GM20000 (cell line): ENCODE results near the gene CACNA1B.

Experiments
- DNase-seq: peaks from one replicate; pipeline ENCODE4 v3.0.0; 2012; ENCODE audit warnings: low spot score
- TF ChIP-seq, protein P1 (sequence below): IDR thresholded peaks from 2 replicates; pipeline ENCODE4 v1.5.1; 2012; ENCODE audit warnings: mild to moderate bottlenecking, control low read depth; ENCODE audit errors: extremely low read depth, missing control alignments

CACNA1B gene

DNA sequence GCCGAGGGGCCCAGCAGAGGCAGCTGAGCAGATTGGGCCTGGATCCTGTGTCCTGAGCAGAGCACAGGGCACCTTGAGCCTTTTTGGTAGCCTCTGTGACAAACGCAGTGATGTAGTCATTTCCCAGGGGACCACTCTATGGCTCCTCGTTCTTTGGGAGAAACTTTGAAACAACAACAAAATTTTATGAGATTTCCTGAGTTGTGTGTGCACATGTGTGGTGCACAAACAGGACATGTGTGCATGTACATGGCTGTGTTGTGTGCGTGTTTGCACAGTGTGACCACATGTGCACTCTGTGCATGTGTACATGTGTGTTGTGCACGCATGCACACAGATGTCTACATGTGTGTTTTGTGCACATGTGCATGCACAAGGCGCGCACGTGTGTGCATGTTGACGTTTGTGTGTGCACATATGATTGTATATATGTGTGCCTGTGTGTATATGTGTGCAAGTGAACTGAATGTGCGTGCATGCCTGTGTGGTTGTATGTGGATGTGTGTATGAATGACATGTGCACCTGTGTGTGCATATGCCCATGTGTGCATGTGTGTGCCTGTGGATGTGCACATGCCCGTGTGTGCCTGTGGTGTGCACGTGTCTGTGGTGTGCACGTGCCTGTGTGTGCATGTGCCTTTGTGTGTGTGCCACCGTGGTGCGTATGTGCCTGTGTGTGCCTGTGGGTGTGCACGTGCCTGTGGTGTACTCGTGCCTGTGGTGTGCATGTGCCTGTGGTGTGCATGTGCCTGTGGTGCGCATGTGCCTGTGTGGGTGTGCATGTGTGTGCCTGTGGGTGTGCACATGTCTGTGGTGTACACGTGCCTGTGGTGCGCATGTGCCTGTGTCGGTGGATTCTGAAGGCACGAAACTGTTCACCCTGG, 221.6 kb downstream of the CACNA1B start:
- TF ChIP-seq, protein P1, sequence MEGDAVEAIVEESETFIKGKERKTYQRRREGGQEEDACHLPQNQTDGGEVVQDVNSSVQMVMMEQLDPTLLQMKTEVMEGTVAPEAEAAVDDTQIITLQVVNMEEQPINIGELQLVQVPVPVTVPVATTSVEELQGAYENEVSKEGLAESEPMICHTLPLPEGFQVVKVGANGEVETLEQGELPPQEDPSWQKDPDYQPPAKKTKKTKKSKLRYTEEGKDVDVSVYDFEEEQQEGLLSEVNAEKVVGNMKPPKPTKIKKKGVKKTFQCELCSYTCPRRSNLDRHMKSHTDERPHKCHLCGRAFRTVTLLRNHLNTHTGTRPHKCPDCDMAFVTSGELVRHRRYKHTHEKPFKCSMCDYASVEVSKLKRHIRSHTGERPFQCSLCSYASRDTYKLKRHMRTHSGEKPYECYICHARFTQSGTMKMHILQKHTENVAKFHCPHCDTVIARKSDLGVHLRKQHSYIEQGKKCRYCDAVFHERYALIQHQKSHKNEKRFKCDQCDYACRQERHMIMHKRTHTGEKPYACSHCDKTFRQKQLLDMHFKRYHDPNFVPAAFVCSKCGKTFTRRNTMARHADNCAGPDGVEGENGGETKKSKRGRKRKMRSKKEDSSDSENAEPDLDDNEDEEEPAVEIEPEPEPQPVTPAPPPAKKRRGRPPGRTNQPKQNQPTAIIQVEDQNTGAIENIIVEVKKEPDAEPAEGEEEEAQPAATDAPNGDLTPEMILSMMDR, result no peak

DNA sequence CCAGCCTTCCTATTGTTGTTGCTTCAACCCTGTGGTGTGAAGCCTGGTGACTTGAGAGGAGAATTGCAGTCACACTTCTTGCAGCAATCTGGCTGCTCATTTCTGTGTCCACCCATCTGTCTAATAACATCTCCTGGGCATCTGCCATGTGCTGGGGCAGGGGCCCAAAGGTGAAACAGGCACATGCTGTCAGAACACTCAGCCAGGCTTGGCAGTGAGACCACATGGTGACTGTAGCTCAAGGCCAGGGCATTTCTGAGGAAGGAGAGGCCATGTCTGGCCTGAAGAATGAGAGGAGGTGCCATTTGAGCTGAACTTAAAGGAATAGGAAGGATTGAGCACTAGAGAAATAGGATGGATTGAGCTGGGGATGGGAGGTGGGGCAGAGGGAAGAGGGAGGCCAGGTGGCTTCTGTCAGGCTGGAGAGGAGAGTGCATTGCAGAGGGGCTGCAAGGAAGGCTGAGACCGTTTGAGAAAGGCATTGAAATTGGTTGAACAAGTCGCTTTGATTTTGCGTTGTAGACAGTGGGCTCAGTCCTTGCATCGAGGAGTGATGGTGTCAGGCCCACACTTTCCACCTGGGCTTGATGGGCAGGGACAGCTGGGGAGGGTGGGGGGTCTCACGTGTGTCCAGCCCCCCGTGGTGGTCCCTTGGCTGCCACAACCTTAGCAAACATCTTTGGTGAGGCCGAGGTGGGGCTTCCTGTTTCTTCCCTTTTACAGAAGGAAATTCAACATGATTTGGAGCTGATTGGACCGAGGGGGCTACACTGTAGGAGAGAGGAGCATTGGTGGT, 222.4 kb downstream of the CACNA1B start:
- no peak for DNase-seq
- TF ChIP-seq, protein P1, result no peak

More for the DNA sequence above, 221.6 kb downstream of the CACNA1B start:
- DNase-seq, result no peak

DNA sequence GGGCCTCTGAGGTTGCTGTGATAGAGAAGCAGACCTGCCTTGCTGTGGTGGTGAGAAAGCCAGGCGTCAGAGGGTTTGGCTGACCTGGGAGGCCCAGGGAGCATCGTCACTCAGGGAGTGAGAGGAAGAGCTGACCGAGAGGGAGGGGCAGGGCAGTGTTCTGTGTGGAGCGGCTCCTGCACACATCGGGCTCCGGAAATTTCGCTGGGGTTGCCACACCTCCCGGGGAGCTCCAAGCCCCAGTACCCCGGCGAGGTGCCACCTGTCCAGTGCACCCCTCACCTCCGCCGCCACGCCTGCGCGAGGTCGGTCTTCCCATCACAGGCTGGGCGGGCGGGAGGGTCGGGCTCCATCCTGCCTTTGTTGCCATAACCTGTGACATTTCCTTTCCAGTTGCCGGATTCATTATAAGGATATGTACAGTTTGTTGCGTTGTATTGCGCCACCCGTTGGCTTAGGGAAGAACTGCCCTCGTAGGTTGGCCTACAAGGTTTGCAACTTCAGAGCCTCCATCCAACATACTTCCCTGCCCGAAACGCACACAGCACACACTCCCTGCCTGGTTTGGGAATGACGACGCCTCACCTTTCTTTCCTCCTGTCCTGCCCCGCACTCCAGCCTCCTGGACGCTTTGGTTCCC, 223.2 kb downstream of the CACNA1B start:
- TF ChIP-seq, protein P1, result peak; percentile 41
- DNase-seq, result peak; percentile 17

GRCh38 chr9:138101444-138102234, 224.1 kb downstream of the CACNA1B start:
- DNase-seq, result peak; percentile 11
- TF ChIP-seq, protein P1, result no peak

- TF ChIP-seq, protein P1, result no peak
- DNase-seq, result peak; percentile 8
Observed at GRCh38 chr9:138102246-138103051, 224.9 kb downstream of the CACNA1B start.

DNA sequence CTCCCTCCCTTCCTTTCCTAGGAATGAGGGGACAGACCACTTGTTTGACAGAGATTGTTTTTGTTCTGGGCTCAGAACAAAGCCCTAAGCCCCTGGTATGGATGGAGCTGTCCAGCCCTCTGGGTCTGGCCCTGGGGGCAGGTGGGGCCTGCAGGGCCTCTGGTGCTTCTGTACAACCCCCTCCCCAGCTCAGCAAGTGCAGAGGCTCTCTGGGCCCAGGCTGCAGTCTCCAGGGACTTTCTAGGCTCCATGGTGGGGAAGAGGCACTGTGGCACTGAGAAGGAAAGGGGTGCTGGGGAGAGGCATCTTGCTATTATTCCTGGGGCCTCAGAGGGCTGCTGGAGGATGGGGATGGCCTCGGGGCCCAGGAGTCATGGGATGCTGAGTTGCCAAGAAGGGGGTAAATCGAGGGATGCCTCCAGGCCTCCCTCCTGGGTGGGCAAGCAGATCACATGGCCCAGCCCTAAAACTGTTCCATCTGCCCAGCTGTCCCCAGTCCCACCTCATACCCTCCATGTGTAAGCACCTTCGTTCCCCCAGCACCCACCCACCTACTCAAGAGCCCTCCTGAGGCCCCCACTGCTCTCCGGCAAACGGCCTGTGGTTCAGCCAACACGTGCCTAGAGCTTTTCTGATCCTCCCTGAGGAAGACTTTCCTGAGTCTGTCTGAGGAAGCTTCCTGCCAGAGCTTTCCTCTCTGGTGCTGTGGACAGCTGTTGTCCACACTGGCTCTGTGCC, 225.7 kb downstream of the CACNA1B start:
- DNase-seq, result peak; percentile 10
- TF ChIP-seq, protein P1, result no peak
